Gastrocnemius medialis (tissue), 4 donors: ENCODE measurements around the gene KAZN.

Source experiments
- CTCF ChIP-seq, 5 experiments: fragments of 450-650 bp in 3 of 5; fragments of 200-600 bp in 2 of 5; sonication (generic) in 2 of 5; IDR thresholded peaks in 4 of 5; conservative IDR thresholded peaks in 1 of 5; 1 replicate in 4 of 5; 2 replicates in 1 of 5; pipeline ENCODE4 v1.5.1; 2016 to 2019; ENCODE audit warnings: antibody characterized with exemption in 5 of 5, mild to moderate bottlenecking in 3 of 5, moderate library complexity in 3 of 5
- POLR2A ChIP-seq, 2 donors: fragments of 450-650 bp; IDR thresholded peaks; one replicate each; pipeline ENCODE4 v1.6.1; 2017; ENCODE audit warnings: antibody characterized with exemption in 2 of 2, mild to moderate bottlenecking in 2 of 2, moderate library complexity in 2 of 2

GRCh38 chr1:14602136-14602535 is 3.7 kb downstream of the KAZN start:
- no peak for TF ChIP-seq CTCF (IDR thresholded peaks at IDR 0.05 in 4 of 5, conservative IDR thresholded peaks at IDR 0.05 in 1 of 5)
- no peak for TF ChIP-seq POLR2A (IDR thresholded peaks at IDR 0.05)
